Glutamatergic neuron (in vitro differentiated cells): ENCODE measurements around the gene RAD51B. TPM values are rescaled to one million over a fixed set of nuclear protein-coding genes. Genes with fewer than 3 reads are reported as not detected.

Experiments
- DNase-seq: peaks from one replicate; pipeline ENCODE4 v3.0.0; 2022
- H3K27ac Mint-ChIP-seq: one replicate; pipeline ENCODE4 v1.8.0; 2020; ENCODE audit warnings: mild to moderate bottlenecking, mixed read lengths, inconsistent platforms; ENCODE audit not compliant: unreplicated experiment
- H3K27me3 Mint-ChIP-seq: one replicate; pipeline ENCODE4 v1.8.0; 2020; ENCODE audit warnings: mild to moderate bottlenecking, moderate library complexity, mixed read lengths, inconsistent platforms; ENCODE audit not compliant: unreplicated experiment
- H3K36me3 Mint-ChIP-seq: one replicate; pipeline ENCODE4 v1.8.0; 2020; ENCODE audit warnings: mild to moderate bottlenecking, mixed read lengths, inconsistent platforms; ENCODE audit not compliant: unreplicated experiment
- H3K4me1 Mint-ChIP-seq: one replicate; pipeline ENCODE4 v1.8.0; 2020; ENCODE audit warnings: mild to moderate bottlenecking, low read depth, mixed read lengths, inconsistent platforms; ENCODE audit not compliant: unreplicated experiment
- H3K4me3 Mint-ChIP-seq: one replicate; pipeline ENCODE4 v1.8.0; 2020; ENCODE audit warnings: mild to moderate bottlenecking, mixed read lengths, inconsistent platforms; ENCODE audit not compliant: unreplicated experiment
- H3K9me3 Mint-ChIP-seq: one replicate; pipeline ENCODE4 v1.8.0; 2020; ENCODE audit warnings: mild to moderate bottlenecking, moderate library complexity, mixed read lengths, inconsistent platforms; ENCODE audit not compliant: unreplicated experiment
- CTCF ChIP-seq: fragments of 200-600 bp; sonication (generic); IDR thresholded peaks from one replicate; pipeline ENCODE4 v1.5.0; 2021; ENCODE audit not compliant: partially characterized antibody, unreplicated experiment
- total RNA-seq: library from RNA; stranded (reverse); fragmentation: NEBNext Ultra II Directional; extraction: Animal tissue kit (Norgen Biotek cat#: 25700); gene quantifications from one replicate; pipeline ENCODE4 v1.2.1, GENCODE V29; 2021; ENCODE audit not compliant: unreplicated experiment

RAD51B gene
- total RNA-seq, 1 donor from 2014 or later = 9.7 TPM

- Mint-ChIP-seq H3K9me3 (no peaks in the 10 kb centered on the region), H3K4me1 (peaks cover 10% of the 10 kb centered on the region), H3K36me3 (no peaks in the 10 kb centered on the region), H3K27ac (no peak overlapping the region), H3K4me3 (no peak overlapping the region), H3K27me3 (peaks cover 2% of the 10 kb centered on the region)
- no peak for TF ChIP-seq CTCF
- no peak for DNase-seq
Observed at GRCh38 chr14:68539241-68539737, 719.7 kb downstream of the RAD51B start.

DNA sequence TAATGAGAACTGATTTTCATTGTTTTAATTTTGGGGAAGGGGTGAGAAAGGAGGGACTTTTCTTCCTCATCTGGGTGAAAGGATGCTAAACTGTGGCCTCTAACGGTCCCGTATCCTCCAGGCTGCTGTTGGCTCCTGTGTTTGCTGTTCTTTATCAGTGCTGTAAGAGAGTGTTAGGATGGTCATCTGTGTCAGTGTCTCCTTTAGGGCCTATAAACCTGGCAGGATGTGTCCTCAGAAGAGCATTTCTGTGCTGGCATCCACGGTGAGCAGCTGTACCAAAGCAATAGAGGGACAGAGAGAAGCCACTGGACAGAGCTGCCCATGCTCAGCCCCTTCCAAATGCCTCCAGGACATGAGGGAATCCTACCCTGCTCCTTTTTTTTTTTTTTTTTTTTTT is 720.2 kb downstream of the RAD51B start:
- no peak for DNase-seq
- Mint-ChIP-seq H3K27ac (no peak overlapping the region), H3K36me3 (no peaks in the 10 kb centered on the region), H3K4me1 (peaks cover 10% of the 10 kb centered on the region), H3K27me3 (peaks cover 2% of the 10 kb centered on the region), H3K9me3 (no peaks in the 10 kb centered on the region), H3K4me3 (no peak overlapping the region)
- TF ChIP-seq CTCF = no peak

GRCh38 chr14:68541178-68541896 is 721.8 kb downstream of the RAD51B start:
- no peak overlapping the region for H3K4me3 Mint-ChIP-seq
- DNase-seq = no peak
- H3K36me3 Mint-ChIP-seq = no peaks in the 10 kb centered on the region
- H3K4me1 Mint-ChIP-seq = peaks cover 10% of the 10 kb centered on the region
- TF ChIP-seq CTCF = no peak
- peaks cover 2% of the 10 kb centered on the region for H3K9me3 Mint-ChIP-seq
- peaks cover 2% of the 10 kb centered on the region for H3K27me3 Mint-ChIP-seq
- H3K27ac Mint-ChIP-seq = no peak overlapping the region

DNA sequence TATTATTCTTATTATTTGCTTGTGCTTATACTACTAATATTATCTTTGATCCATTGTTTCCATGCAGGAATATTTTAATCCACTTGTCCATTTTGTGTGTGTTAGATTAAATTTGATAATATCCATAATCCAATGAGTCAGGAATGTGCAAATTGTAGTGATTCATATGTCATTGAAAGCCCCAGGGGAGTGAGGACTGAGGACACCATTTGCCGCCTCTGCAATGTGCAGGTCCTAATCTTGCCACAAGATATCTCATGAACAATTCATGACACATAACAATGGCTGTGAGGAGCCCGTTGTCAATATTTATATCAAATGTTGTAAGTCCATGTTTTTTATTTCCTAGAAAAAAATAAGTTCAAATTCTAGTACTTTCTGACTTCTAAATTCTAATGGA is 722.8 kb downstream of the RAD51B start:
- Mint-ChIP-seq H3K27ac (no peak overlapping the region), H3K27me3 (peaks cover 2% of the 10 kb centered on the region), H3K4me1 (peaks cover 10% of the 10 kb centered on the region), H3K36me3 (no peaks in the 10 kb centered on the region), H3K9me3 (peaks cover 2% of the 10 kb centered on the region), H3K4me3 (no peak overlapping the region)
- no peak for TF ChIP-seq CTCF
- no peak for DNase-seq

DNA sequence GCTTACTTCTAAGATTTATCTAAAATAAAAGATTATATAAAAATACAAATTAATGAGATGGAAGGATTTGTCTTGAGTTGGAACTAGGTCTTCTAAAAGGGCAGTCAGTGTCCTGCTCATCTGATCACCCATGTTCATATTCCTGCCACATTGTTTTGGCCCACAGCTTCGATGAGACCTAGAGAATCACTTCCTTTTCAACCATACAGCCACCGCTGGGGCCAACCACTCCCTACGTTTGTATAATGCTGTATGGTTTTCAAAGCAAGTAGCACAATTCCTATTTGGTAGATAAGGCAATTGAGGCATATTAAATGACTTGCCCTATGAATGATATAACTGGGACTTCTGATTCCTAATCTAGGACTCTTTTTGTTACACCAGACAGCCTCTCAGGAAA is 723.9 kb downstream of the RAD51B start:
- Mint-ChIP-seq H3K4me1 (peaks cover 14% of the 10 kb centered on the region), H3K27ac (no peak overlapping the region), H3K4me3 (no peak overlapping the region), H3K36me3 (no peaks in the 10 kb centered on the region), H3K9me3 (peaks cover 2% of the 10 kb centered on the region), H3K27me3 (peaks cover 2% of the 10 kb centered on the region)
- DNase-seq = no peak
- no peak for TF ChIP-seq CTCF
